Stimulated activated naive B cell treated with anti-CD40 and anti-IgM and Interleukin-4, amounts not matched to agents 10 μg/mL and 1 μg/mL and 100 μg/mL, for 72 hours (primary cell): ENCODE results near the gene GPBP1L1.

Source experiments
- ATAC-seq, 2 donors: fragments of 150-1000 bp; cut with Tn5 transposase; replicated peaks; 2 replicates each; pipeline ENCODE4 v1.10.0; 2021; ENCODE audit warnings: moderate library complexity in 1 of 2
- DNase-seq: peaks from one replicate; pipeline ENCODE4 v3.0.0; 2021
- H3K27ac Mint-ChIP-seq: one replicate; pipeline ENCODE4 v1.8.0; 2022; ENCODE audit warnings: mild to moderate bottlenecking, mixed read lengths
- H3K27me3 Mint-ChIP-seq, 2 donors: one replicate each; pipeline ENCODE4 v1.8.0; 2022; ENCODE audit warnings: mixed read lengths in 2 of 2
- H3K36me3 Mint-ChIP-seq, 2 donors: one replicate each; pipeline ENCODE4 v1.8.0; 2022; ENCODE audit warnings: mixed read lengths in 2 of 2, mild to moderate bottlenecking in 1 of 2
- H3K4me1 Mint-ChIP-seq, 2 donors: one replicate each; pipeline ENCODE4 v1.8.0; 2022; ENCODE audit warnings: mixed read lengths in 2 of 2, mild to moderate bottlenecking in 1 of 2
- H3K4me3 Mint-ChIP-seq, 2 donors: one replicate each; pipeline ENCODE4 v1.8.0; 2022; ENCODE audit warnings: mild to moderate bottlenecking in 2 of 2, mixed read lengths in 2 of 2, moderate library complexity in 1 of 2
- H3K9me3 Mint-ChIP-seq, 2 donors: one replicate each; pipeline ENCODE4 v1.8.0; 2022; ENCODE audit warnings: mixed read lengths in 2 of 2, mild to moderate bottlenecking in 1 of 2

GPBP1L1 gene

DNA sequence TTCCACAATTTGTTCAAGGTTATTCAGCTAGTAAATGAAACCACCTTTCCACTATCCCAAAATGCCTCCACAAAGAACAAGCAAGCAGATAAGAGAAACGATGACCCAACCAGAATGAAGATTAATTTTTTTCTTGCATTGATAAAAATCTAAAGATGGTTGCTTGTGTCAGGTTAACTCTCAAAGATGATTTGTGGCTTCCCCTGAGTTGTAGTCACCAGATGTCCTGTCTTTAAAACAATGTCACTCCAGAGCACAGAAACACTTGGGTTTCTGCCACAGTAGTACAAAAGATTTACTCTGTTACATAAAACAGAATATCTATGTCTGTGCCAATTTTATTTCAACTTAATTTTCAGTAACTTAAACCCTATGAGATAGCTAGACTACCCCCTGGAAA is 51.1 kb downstream of the GPBP1L1 start:
- H3K4me3 Mint-ChIP-seq = no peak overlapping the region
- H3K36me3 Mint-ChIP-seq = peaks cover 22% of the 10 kb centered on the region in 2 donors
- no peak overlapping the region for H3K27ac Mint-ChIP-seq
- H3K9me3 Mint-ChIP-seq = no peaks in the 10 kb centered on the region
- no peaks in the 10 kb centered on the region for H3K27me3 Mint-ChIP-seq
- no peak for ATAC-seq
- no peaks in the 10 kb centered on the region for H3K4me1 Mint-ChIP-seq
- DNase-seq = no peak

DNA sequence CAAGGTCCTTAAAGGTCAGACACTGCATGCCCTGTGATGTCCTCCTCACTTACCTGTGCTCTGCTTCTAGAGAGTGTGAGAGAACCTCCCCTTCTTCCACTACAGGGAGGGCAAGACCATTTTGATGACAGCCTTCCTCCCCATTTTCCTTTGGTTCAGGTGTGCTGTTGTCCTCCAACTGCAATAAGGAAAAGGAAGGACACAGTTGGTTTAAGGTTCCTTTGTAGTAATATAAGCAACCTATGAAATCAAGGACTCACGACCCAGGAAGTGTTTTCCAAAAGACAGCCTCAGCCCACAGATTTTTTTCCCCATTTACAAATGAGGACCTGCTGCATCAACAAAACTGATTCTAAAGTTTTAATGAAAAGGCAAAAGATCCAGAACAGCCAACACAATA is 55.9 kb downstream of the GPBP1L1 start:
- DNase-seq (no peak), ATAC-seq (no peak)
- Mint-ChIP-seq H3K27ac (no peak overlapping the region), H3K9me3 (no peaks in the 10 kb centered on the region), H3K4me3 (no peak overlapping the region), H3K4me1 (no peaks in the 10 kb centered on the region), H3K36me3 (peaks cover 42% of the 10 kb centered on the region in 2 donors), H3K27me3 (no peaks in the 10 kb centered on the region)

DNA sequence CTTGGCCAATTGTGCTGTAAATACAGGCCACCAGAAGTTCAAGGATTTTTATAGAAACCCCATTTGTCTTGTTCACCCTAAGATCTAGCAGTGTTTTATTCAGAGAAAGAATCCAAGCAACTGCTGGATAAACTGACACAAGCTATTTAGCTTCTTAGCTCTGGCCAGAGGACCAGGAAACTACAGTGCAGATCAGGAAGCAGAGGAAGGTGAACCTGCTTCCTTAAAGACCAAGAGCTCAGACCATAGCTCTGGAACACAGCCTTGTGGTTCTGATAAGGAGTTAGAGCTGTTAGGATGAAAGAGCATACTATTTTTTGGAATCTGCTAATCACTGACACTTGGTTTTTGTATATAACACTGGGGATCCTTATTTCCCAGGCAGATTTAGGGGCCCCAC is 57.3 kb downstream of the GPBP1L1 start:
- Mint-ChIP-seq H3K4me3 (no peak overlapping the region), H3K9me3 (no peaks in the 10 kb centered on the region), H3K27ac (no peak overlapping the region), H3K4me1 (no peaks in the 10 kb centered on the region), H3K27me3 (no peaks in the 10 kb centered on the region), H3K36me3 (peaks cover 41 to 53% of the 10 kb centered on the region in 2 donors)
- ATAC-seq (no peak), DNase-seq (no peak)

DNA sequence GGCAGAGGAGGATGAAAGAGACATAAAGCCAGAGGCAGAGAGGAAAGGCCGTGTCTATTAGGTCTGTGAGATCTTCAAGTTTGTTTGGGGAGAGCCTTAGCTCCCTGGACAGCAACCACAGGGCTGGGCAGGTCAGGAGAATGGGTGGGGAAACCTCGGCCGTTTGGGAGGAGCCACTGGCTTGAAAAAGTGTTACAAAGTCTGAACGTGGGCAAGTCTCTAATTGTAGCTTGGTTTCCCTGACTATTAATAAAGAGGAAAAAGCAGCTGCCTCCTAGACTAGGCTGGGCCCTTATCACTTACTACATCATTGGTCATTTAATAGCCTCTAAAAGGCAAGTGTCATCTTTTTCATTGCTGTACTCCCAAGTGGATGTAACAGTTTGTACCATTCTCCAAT is 62.4 kb downstream of the GPBP1L1 start, which contains the start of gene CCDC17:
Gene CCDC17 (minus strand): TSS at position 83 of the 400 bp plus-strand sequence. CDS start 145 bp downstream, outside the sequence.
- peak within 1 kb of the TSS; percentile 60 for H3K27ac Mint-ChIP-seq

DNA sequence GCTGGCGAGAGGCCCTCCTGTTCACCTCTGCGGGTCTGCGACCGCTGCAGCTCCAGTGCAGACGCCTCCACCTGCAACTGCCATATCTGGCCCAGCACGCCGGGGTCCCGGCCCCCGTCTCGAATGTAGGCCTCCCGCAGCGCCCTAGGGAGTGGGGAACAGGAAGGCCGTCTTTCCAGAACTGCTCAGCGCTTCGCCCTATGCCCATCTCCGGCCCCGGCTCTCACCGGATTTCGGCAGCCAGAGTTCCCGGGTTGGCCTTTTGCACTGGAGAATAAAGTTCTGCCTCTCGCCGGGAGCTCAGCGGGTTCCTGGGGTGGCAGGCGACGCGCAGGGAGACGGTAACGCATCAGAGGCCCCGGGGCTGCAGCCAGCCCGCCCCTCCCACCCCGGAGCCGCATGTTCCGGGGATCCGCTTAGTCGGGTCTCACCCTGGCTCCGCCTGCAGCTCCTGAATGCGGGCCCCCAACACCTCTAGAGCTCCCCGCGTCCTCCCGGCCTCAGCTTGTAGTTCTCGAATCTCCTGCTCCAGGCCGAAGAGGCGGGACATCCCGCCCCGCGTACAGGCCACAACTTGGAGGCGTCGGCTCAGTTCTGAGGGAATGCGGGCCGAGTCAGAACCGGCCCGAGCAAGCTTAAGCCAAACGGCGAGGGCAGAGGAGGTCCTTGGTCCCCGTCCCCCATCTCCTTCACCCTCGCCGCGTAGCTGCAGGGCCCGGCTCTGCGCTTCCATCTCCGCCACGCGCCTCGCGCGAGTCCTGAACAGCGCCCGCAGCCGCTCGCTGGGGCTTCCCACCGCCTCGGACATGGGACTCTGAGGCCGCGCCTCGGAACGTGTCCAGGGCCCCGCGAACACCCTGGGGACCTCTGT is 63.6 kb downstream of the GPBP1L1 start:
- no peaks in the 10 kb centered on the region for H3K9me3 Mint-ChIP-seq
- H3K27me3 Mint-ChIP-seq = no peaks in the 10 kb centered on the region
- no peak overlapping the region for H3K4me3 Mint-ChIP-seq
- H3K27ac Mint-ChIP-seq = peak overlapping the region; percentile 47
- peaks cover 5 to 12% of the 10 kb centered on the region in 2 donors for H3K4me1 Mint-ChIP-seq
- H3K36me3 Mint-ChIP-seq = peaks cover 41 to 57% of the 10 kb centered on the region in 2 donors
- ATAC-seq (no peak), DNase-seq (no peak)

More for the DNA sequence above, 62.4 kb downstream of the GPBP1L1 start, which contains the start of gene CCDC17:
- Mint-ChIP-seq H3K4me1 (peaks cover 5 to 12% of the 10 kb centered on the region in 2 donors), H3K4me3 (no peak within 1 kb of the TSS), H3K9me3 (no peaks in the 10 kb centered on the region), H3K27me3 (no peaks in the 10 kb centered on the region), H3K36me3 (peaks cover 36 to 54% of the 10 kb centered on the region in 2 donors)
- DNase-seq = no peak
- no peak for ATAC-seq

DNA sequence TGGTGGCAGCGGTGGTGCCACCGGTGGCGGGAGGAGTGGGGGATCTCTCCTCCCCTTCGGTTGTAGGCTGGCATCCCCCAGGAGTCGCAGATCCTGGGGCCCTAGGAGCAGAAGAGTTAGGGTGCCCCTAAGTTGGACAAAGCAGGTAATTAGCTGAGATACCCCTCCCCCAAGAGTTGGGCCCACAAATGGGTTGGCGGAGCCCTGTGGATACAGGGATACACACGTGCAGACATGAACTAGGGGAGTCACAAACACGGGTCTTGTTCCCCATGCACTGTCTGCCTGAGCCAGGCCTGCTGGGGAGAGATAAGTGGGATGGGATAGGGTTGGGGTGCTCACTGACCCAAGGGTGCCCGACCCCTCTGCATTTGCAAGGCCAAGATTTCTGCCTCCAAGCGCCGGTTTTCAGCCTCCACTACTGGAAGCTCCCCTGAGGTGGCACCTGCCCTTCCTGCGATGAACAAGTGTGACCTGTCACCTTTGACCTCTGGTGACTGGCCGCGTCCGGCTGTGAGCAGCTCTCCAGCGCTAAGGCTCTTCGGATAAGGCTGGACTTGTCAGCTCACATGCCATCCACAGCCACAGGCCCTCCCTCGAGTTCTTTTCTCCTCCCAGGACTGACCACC is 64.3 kb downstream of the GPBP1L1 start:
- peak overlapping the region in 1 of 2 donors; percentile 13 for H3K4me3 Mint-ChIP-seq
- H3K27ac Mint-ChIP-seq = peak overlapping the region; percentile 65
- H3K27me3 Mint-ChIP-seq = no peaks in the 10 kb centered on the region
- H3K4me1 Mint-ChIP-seq = peaks cover 7 to 12% of the 10 kb centered on the region in 2 donors
- no peaks in the 10 kb centered on the region for H3K9me3 Mint-ChIP-seq
- ATAC-seq (peak; percentile 5 to 13), DNase-seq (no peak)
- peaks cover 42 to 58% of the 10 kb centered on the region in 2 donors for H3K36me3 Mint-ChIP-seq

DNA sequence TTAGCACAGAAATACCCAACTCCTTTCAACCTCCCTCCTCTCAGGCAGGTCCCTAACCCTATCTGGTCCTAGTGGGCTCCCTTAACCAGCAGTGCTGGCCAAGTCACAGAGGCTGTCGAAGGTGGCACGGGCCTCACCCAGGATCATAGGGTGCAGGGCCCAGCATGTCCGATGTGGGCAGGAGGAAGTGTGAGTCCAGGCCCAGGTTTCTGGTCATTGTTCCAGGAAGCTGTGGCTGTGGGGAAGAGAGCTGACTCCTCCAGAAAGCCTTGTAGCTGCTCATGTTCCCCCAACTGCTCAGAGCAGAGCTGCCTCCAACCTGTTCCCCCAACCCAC is 64.9 kb downstream of the GPBP1L1 start:
- no peak for DNase-seq
- no peaks in the 10 kb centered on the region for H3K27me3 Mint-ChIP-seq
- no peaks in the 10 kb centered on the region for H3K9me3 Mint-ChIP-seq
- no peak overlapping the region for H3K4me3 Mint-ChIP-seq
- peaks cover 7 to 12% of the 10 kb centered on the region in 2 donors for H3K4me1 Mint-ChIP-seq
- peak; percentile 25 to 31 for ATAC-seq
- H3K27ac Mint-ChIP-seq = peak overlapping the region; percentile 65
- H3K36me3 Mint-ChIP-seq = peaks cover 42 to 60% of the 10 kb centered on the region in 2 donors

DNA sequence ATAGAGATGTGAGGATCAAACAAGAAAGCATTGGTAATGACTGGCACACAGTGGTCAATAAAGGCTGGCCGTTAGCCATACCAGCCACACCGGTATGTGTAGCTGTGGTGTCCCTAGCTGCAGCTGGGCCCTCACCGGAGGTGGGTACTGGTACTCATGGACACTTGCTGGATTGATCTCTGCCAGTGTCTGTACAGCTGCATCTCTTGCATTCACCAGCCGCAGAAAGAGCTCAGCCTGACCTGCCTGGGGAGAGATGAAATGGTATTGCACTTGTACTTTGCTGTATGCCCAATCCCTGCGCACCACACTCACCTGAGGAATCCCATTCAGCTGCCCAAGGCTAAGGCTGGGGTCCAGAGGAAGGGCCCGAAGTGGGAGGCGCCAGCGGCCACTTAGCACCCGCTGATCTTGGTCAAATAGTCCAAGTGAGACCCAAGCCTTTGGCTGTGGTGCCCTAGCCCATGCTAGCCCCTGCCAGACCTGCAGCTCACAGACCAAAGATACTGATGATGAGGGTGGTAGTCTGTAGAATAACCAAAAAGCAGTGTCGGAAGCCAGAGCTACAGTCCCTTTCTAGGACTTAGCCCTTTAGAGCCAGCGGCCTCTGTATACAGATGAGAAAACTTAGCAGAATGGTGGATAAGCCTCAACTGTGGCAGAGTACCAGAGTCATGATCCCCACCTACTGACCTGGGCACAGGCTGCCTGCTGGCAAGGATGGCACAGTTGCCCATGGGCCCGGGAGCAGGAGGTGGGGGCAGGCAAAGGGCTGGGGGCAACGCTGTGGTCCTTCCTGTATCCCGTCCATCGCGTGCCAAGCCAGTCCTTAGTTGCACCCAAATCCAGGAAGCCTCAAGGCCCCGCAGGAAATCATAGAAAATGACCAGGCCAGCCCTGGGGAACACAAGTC is 65.5 kb downstream of the GPBP1L1 start:
- H3K36me3 Mint-ChIP-seq = peaks cover 42 to 63% of the 10 kb centered on the region in 2 donors
- DNase-seq = no peak
- ATAC-seq = peak; percentile 3 to 21
- peak overlapping the region; percentile 91 for H3K27ac Mint-ChIP-seq
- H3K9me3 Mint-ChIP-seq = no peaks in the 10 kb centered on the region
- no peak overlapping the region for H3K4me3 Mint-ChIP-seq
- peaks cover 11 to 18% of the 10 kb centered on the region in 2 donors for H3K4me1 Mint-ChIP-seq
- no peaks in the 10 kb centered on the region for H3K27me3 Mint-ChIP-seq

DNA sequence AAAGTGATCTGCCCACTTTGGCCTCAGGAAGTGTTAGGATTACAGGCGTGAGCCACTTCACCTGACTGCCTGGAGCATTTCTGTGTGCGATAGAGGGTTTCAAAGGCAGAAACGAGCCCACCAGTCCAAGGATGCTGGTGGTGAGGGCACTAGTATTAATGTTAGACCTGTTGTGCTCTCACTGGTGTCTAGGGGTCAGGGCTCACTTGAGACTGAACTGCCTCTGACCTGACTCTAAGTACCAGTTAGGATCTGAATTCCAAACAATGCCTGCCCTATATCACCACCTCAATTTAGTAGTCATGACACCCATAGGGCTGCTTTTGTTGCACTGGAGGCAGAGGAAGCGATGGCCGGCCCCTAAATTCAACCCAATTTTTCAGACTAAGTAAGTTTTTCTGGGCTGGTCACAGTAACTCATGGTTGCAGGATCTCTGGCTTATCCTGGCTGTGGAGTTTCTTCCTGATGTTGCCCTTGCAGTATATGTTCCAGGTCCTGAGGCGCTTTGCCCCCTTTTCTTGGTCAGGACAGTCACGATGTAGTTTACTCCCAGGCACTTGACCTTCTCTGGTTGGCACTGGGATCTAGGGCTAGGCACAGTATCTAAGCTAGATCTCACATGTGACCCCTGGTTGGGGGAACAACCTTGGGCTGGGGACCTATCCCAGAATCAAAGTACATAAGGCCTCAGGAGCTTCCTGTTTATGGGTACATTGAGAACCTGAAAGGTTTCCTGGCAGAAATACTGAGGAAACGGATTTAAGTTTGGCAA is 67.0 kb downstream of the GPBP1L1 start:
- peaks cover 50 to 66% of the 10 kb centered on the region in 2 donors for H3K36me3 Mint-ChIP-seq
- no peaks in the 10 kb centered on the region for H3K27me3 Mint-ChIP-seq
- H3K27ac Mint-ChIP-seq = peak overlapping the region; percentile 9

DNA sequence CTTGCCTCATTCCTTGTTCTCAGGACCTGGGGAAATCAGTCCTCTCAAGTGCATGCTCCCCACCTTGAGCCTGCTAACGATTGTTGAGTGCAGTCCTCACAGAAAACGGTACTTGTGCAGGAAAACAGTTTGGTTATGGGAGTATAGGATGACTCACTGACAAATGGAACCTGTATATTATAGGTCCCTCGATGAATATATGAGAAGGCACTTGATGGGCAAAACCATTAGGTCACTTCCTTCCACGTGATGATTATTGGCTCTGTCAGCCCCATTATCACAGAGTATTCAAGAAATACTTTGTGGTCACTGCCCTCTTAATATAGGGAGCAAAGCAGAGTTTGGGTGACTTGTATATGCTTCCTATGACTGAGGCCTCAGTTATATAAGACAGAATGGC is 68.7 kb downstream of the GPBP1L1 start:
- H3K9me3 Mint-ChIP-seq = no peaks in the 10 kb centered on the region
- H3K27ac Mint-ChIP-seq = no peak overlapping the region
- H3K36me3 Mint-ChIP-seq = peaks cover 48 to 66% of the 10 kb centered on the region in 2 donors
- H3K4me3 Mint-ChIP-seq = no peak overlapping the region
- H3K4me1 Mint-ChIP-seq = peaks cover 17 to 35% of the 10 kb centered on the region in 2 donors
- H3K27me3 Mint-ChIP-seq = no peaks in the 10 kb centered on the region
- DNase-seq (no peak), ATAC-seq (no peak)

More for the DNA sequence above, 67.0 kb downstream of the GPBP1L1 start:
- ATAC-seq (no peak), DNase-seq (no peak)
- Mint-ChIP-seq H3K4me3 (no peak overlapping the region), H3K9me3 (no peaks in the 10 kb centered on the region), H3K4me1 (peaks cover 17 to 33% of the 10 kb centered on the region in 2 donors)

DNA sequence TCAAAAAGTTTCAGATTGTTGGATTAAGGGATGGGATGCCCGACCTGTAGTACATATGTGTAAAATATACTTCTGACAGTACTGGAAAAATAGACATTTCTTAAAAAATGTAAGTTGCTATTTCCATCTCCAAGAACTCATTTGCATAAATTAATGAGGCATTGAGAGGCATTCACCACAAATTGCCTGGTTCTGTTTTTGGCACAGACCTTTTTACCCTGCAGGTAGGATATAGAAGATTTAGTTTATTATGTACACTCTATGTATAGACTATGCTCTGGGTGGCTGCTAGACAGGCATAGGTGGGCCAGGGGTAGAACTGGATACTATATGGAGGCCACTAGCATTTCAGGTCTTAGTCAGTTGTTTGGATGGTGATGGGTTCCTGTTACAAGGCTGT is 70.4 kb downstream of the GPBP1L1 start:
- H3K4me1 Mint-ChIP-seq = peaks cover 14 to 24% of the 10 kb centered on the region in 2 donors
- no peaks in the 10 kb centered on the region for H3K9me3 Mint-ChIP-seq
- no peak overlapping the region for H3K4me3 Mint-ChIP-seq
- H3K36me3 Mint-ChIP-seq = peaks cover 50 to 66% of the 10 kb centered on the region in 2 donors
- no peaks in the 10 kb centered on the region for H3K27me3 Mint-ChIP-seq
- DNase-seq (no peak), ATAC-seq (peak; percentile 69 to 85)
- H3K27ac Mint-ChIP-seq = no peak overlapping the region

DNA sequence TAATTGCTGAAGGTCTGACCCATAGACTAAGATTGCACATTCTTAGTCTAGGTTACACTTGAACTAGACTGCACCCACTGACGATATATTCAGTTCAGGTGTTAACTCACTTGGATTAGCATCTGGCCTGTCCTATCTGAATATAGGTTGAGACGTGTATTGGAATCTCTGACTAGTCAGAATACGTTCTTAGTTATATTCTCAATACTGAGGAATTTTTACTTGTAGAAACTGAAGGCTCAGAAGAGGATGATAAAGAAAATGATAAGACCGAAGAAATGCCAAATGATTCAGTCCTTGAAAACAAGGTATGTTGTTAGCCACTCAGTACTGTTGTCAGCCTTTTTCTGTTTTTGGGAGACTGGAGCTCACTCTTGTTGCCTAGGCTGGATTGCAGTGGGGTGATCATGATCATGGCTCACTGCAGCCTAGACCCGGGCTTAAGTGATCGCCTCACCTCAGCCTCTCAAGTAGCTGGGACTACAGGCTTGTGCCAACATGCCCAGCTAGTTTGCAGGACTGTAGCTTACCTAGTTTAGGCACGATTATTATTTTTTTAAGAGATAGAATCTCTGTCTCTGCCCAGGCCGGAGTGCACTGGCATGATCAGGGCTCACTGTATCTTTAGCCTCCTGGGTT is 73.3 kb downstream of the GPBP1L1 start:
- Mint-ChIP-seq H3K4me3 (no peak overlapping the region), H3K27me3 (no peaks in the 10 kb centered on the region), H3K36me3 (peaks cover 57 to 75% of the 10 kb centered on the region in 2 donors), H3K27ac (no peak overlapping the region), H3K9me3 (no peaks in the 10 kb centered on the region), H3K4me1 (peaks cover 21 to 46% of the 10 kb centered on the region in 2 donors)
- no peak for ATAC-seq
- DNase-seq = no peak

DNA sequence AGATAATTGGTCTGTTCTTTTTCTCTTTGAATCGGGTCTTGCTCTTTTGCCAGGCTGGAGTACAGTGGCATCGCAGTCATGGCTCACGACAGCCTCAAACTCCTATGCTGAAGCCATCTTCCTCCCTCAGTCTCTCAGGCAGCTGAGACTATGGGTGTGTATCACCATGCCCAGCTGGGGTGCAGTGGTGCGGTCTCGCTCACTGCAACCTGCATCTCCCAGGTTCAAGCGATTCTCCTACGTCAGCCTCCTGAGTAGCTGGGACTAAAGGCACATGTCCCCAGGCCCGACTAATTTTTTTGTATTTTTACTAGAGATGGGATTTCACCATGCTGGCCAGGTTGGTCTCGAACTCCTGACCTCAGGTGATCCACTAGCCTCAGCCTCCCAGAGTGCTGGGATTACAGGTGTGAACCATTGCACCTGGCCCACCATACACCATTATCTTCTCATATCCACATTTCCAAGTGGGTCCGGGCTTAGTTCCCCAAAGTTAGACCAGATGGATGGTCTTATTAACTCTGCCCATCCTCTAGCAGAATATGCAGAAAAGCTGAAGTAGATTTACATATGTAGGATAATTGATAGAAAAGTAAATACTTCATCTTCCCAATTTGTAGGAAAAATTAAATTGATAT is 75.6 kb downstream of the GPBP1L1 start:
- Mint-ChIP-seq H3K4me3 (no peak overlapping the region), H3K4me1 (peaks cover 27 to 56% of the 10 kb centered on the region in 2 donors), H3K36me3 (peaks cover 57 to 77% of the 10 kb centered on the region in 2 donors), H3K27me3 (no peaks in the 10 kb centered on the region), H3K9me3 (no peaks in the 10 kb centered on the region), H3K27ac (no peak overlapping the region)
- no peak for ATAC-seq
- DNase-seq = no peak
